Measurements from ENCODE around the gene PICALM.

PICALM gene

GRCh38 chr11:85991508-85991907 lies 77.4 kb downstream of the PICALM start:
- Histone ChIP-seq H3K27me3 (replicated peaks; ENCODE audit: control insufficient read depth, insufficient read depth, low read length) (no peaks in the 10 kb centered on the region), H3K4me3 (replicated peaks; ENCODE audit: low read depth, low read length) (no peak overlapping the region), H3K36me3 (ENCODE audit: control insufficient read depth, insufficient read depth, low read length) (peaks cover 6% of the 10 kb centered on the region)
- no peak for TF ChIP-seq CTCF (IDR thresholded peaks at IDR 0.05; ENCODE audit: insufficient read depth, low read length, poor library complexity, severe bottlenecking)
- no peak for DNase-seq (ENCODE audit: extremely low read depth, insufficient read length)

GRCh38 chr11:85989746-85990145 lies 79.1 kb downstream of the PICALM start:
- no peak for TF ChIP-seq CTCF (IDR thresholded peaks at IDR 0.05; ENCODE audit: insufficient read depth, low read length, poor library complexity, severe bottlenecking)
- H3K36me3 ChIP-seq (ENCODE audit: control insufficient read depth, insufficient read depth, low read length): peaks cover 6% of the 10 kb centered on the region
- DNase-seq (ENCODE audit: extremely low read depth, insufficient read length): no peak
- no peak overlapping the region for H3K4me3 ChIP-seq (replicated peaks; ENCODE audit: low read depth, low read length)
- H3K27me3 ChIP-seq (replicated peaks; ENCODE audit: control insufficient read depth, insufficient read depth, low read length): no peaks in the 10 kb centered on the region

- no peak for TF ChIP-seq CTCF (IDR thresholded peaks at IDR 0.05; ENCODE audit: insufficient read depth, low read length, poor library complexity, severe bottlenecking)
- no peak for DNase-seq (ENCODE audit: extremely low read depth, insufficient read length)
- H3K4me3 ChIP-seq (replicated peaks; ENCODE audit: low read depth, low read length): no peak overlapping the region
- peaks cover 5% of the 10 kb centered on the region for H3K36me3 ChIP-seq (ENCODE audit: control insufficient read depth, insufficient read depth, low read length)
- H3K27me3 ChIP-seq (replicated peaks; ENCODE audit: control insufficient read depth, insufficient read depth, low read length): no peaks in the 10 kb centered on the region
These were observed 80.1 kb downstream of the PICALM start for GRCh38 chr11:85988780-85989179.

- no peak overlapping the region for H3K4me3 ChIP-seq (replicated peaks; ENCODE audit: low read depth, low read length)
- no peaks in the 10 kb centered on the region for H3K27me3 ChIP-seq (replicated peaks; ENCODE audit: control insufficient read depth, insufficient read depth, low read length)
- DNase-seq (ENCODE audit: extremely low read depth, insufficient read length): no peak
- H3K36me3 ChIP-seq (ENCODE audit: control insufficient read depth, insufficient read depth, low read length): peaks cover 7% of the 10 kb centered on the region
- TF ChIP-seq CTCF (IDR thresholded peaks at IDR 0.05; ENCODE audit: insufficient read depth, low read length, poor library complexity, severe bottlenecking): no peak
These were observed 91.1 kb downstream of the PICALM start for GRCh38 chr11:85977751-85978160.

GRCh38 chr11:85976525-85976924 lies 92.4 kb downstream of the PICALM start:
- Histone ChIP-seq H3K27me3 (replicated peaks; ENCODE audit: control insufficient read depth, insufficient read depth, low read length) (no peaks in the 10 kb centered on the region), H3K36me3 (ENCODE audit: control insufficient read depth, insufficient read depth, low read length) (peaks cover 6% of the 10 kb centered on the region), H3K4me3 (replicated peaks; ENCODE audit: low read depth, low read length) (no peak overlapping the region)
- no peak for TF ChIP-seq CTCF (IDR thresholded peaks at IDR 0.05; ENCODE audit: insufficient read depth, low read length, poor library complexity, severe bottlenecking)
- DNase-seq (ENCODE audit: extremely low read depth, insufficient read length): no peak

GRCh38 chr11:85974122-85974521 lies 94.8 kb downstream of the PICALM start:
- Histone ChIP-seq H3K27me3 (replicated peaks; ENCODE audit: control insufficient read depth, insufficient read depth, low read length) (no peaks in the 10 kb centered on the region), H3K4me3 (replicated peaks; ENCODE audit: low read depth, low read length) (no peak overlapping the region), H3K36me3 (ENCODE audit: control insufficient read depth, insufficient read depth, low read length) (peaks cover 9% of the 10 kb centered on the region)
- DNase-seq (ENCODE audit: extremely low read depth, insufficient read length): no peak
- no peak for TF ChIP-seq CTCF (IDR thresholded peaks at IDR 0.05; ENCODE audit: insufficient read depth, low read length, poor library complexity, severe bottlenecking)
